NCI-H446 (cell line): ENCODE data around the gene DNAJB9.
"Not testable (repeated sequence)": the region's sequence is repeated elsewhere in the genome, so short reads cannot be mapped to it uniquely, and the experiment has no call there.

Experiments
- DNase-seq, 2 experiments: peaks; one replicate each; lab custom pipeline; 2025; lab: John Stamatoyannopoulos, UW

Gene DNAJB9

DNA sequence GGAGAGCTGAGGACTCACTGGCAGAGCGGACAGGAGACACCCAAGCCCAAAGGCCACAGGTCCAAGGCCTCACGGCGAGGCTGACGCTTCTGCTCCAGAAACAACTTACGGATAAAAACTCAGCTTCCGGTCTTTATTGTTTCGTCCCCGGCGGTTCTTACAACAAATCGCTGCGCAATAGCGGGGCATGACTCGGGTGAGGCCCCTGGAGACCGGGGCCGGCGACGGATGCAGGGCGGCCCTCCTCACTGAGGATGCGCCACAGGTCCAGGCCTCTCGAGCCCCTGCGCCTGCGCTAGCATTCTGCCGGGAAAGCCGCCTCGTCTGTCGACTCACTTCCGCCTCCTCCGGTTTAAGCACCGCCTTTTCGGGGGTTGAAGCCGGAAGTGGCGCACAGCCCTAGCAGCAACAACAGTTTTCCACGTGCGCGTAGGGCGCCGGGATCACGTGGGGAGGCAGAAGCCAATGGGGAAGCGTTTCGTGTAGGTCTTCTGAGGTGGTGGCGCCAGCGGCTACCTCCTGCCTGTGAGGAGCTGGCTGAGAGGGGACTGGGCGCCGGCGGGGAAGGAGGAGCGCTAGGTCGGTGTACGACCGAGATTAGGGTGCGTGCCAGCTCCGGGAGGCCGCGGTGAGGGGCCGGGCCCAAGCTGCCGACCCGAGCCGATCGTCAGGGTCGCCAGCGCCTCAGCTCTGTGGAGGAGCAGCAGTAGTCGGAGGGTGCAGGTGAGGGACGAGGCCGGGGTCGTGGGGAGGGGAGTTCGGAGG, at the start of gene DNAJB9, which contains the start of gene THAP5:
Gene DNAJB9, plus strand, starts transcription at position 494 of the 765 bp plus-strand sequence. CDS start 1,853 bp downstream, outside the sequence.
Gene THAP5, minus strand, starts transcription at position 326 of the 765 bp plus-strand sequence. Its CDS starts 137 bp downstream, at position 189.
- DNase-seq, result peak; percentile 97 to 98

DNA sequence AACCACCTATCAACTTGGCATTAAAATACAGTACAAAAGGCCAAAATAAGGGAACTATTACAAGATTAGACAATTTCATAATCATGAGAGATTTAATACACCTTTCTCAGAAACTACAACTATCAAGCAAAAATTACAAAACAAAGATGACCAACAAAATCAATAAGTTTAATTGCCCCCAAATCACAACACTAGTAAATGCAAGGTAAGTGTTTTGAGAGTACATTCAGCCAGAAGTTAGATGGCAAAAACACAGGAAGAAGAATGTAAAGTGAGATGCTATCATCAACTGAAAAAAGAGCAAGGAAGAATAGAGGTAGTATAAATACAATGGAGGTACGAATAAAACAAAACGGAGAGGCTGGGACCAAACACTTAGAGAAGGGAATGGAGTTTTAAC, 46.9 kb upstream of the DNAJB9 start:
- no peak for DNase-seq

- peak in 1 of 2 experiments; percentile 82 for DNase-seq
Measured at GRCh38 chr7:108525327-108525984, 44.2 kb upstream of the DNAJB9 start.

DNA sequence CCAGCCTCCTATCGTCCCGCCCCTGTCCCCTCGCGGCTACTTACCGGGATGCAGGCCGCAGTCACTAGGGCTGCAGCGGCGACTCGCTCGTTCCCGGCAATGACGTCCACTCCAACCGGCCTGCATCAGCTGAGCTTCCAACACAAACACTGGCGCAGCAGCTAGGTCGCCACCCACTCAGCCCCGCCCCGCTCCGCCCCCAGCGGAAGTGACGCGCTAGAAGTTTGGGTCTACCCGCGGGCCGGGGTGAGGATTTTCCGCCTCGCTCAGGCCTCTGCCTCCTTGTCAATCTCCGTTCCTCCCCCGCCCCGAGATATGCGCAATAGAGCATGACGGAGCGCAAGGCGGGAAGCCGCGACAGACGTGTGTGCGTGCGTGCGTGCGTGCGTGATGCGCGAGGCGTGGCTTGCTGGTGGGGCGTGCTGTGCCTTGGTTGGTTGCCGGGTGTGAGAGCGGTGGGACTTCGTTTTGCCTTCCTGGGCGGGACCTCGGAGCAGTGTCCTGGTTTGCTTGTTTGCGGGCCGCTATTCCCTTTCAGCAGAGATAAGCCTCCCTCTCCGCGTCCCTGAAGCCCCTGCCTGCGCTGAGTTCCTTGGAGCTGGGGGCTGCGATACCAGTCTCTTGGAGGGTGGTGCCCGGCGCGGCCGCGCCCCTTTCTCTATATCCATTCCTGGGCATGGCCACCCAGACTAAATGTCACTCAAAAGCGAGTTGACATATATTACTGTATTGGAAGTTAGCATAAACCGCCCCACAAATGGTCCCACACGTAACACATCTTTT, 43.5 kb upstream of the DNAJB9 start, which contains the start of gene PNPLA8:
Gene PNPLA8, minus strand, starts transcription at position 151 of the 783 bp plus-strand sequence. CDS start 10,644 bp downstream, outside the sequence.
- DNase-seq, result peak; percentile 94 to 98

DNA sequence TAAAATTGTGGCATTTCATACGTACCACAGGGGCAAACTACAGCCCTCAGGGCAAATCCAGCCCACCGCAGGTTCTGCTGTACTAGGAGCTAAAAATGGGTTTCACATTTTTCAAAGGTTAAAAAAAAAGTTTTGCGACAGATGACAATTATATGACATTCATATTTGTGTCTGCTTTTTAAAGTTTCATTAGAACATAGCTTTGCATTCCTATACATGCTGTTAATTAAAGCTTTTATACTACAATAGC, 43.0 kb upstream of the DNAJB9 start:
- no peak for DNase-seq

DNA sequence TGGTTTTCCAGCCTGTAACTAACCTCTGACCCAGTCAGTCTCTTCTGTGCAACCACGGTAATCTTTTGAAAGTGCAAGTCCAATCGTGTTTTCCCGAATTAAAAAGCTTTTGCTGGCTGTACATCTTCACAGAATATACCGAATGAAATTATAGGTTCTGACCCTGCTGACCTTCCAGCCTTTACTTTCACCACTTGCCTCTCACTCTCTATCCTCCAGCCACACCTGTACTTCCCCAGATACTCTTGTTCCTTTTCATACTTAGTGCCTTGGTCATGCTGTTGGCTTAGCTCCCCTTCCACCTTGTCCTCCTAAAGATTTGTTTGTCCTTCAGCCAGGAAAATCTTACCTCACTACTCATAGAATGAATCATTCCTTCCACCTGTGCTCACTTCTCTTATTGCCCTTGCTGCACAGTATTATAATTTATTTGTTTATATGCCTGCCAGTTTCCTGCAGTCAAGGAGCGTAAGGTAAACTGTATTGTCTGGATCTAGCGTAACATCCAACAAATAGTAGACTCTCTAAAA, 41.4 kb upstream of the DNAJB9 start:
- no peak for DNase-seq

- DNase-seq, result no peak
Measured at GRCh38 chr7:108529341-108529740, 40.3 kb upstream of the DNAJB9 start.

- DNase-seq, result no peak
Measured at GRCh38 chr7:108533712-108534111, 36.0 kb upstream of the DNAJB9 start.

DNA sequence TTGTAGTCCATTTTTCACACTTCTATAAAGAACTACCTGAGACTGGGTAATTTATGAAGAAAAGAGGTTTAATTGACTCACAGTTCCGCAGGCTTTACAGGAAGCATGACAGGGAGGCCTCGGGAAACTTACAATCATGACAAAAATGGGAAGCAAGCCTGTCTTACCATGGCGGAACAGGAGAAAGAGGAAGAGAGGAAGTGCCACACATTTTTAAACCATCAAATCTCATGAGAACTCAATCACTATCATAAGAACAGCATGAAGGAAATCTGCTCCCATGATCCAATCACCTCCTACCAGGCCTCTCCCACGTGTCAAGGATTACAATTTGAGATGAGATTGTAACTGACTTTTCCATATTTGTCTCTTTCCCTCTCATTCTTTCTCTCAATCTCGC, 34.4 kb upstream of the DNAJB9 start:
- DNase-seq, result no peak

GRCh38 chr7:108535744-108536143, 33.9 kb upstream of the DNAJB9 start:
- no peak for DNase-seq

GRCh38 chr7:108537229-108537628, 32.4 kb upstream of the DNAJB9 start:
- DNase-seq, result no peak

DNA sequence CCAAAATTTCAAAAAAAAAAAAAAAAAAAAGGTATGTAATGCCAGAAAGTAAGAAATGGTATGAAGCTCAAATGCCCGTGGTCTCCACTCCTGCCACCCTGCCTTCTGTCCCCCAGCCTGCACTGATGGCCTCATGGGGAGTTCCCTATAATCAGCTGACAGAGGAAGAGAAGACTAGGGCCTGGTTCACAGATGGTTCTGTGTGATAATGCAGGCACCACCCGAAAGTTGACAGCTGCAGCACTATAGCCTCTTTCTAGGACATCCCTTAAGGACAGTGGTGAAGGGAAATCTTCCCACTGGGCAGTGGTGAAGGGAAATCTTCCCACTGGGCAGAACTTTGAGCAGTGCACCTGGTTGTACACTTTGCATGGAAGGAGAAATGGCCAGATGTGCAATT, 31.4 kb upstream of the DNAJB9 start:
- DNase-seq, result not testable (repeated sequence)

DNA sequence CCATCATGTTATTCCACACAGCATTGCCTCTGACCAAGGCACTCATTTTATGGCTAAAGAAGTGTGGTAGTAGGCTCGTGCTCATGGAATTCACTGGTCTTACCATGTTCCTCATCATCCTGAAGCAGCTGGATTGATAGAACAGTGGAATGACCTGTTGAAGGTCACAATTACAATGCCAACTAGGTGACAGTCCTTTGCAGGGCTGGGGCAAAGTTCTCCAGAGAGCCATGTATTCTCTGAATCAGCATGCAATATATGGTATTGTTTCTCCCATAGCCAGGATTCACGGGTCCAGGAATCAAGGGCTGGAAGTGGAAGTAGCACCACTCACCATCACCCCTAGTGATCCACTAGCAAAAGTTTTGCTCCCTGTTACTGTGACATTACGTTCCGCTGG, 31.0 kb upstream of the DNAJB9 start:
- not testable (repeated sequence) for DNase-seq

DNA sequence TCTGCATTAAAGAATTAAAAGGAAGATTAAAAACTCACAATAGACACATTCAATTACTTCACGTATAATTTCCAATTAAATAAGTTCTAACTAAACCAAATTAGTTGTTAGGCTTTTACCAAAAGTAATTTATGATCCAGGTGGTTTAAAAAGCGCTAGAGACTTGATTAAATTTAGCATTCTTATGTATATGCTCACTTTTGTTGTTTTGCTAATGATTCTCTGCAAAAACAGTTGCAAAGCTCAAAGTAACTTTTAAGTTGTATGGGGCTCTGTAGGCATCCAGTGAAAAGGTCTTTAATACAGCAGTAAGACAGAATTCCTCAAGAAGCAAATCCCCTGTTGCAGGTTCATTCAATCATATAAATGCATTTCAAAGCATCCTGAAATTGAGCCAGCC, 28.2 kb upstream of the DNAJB9 start:
- DNase-seq, result no peak

DNA sequence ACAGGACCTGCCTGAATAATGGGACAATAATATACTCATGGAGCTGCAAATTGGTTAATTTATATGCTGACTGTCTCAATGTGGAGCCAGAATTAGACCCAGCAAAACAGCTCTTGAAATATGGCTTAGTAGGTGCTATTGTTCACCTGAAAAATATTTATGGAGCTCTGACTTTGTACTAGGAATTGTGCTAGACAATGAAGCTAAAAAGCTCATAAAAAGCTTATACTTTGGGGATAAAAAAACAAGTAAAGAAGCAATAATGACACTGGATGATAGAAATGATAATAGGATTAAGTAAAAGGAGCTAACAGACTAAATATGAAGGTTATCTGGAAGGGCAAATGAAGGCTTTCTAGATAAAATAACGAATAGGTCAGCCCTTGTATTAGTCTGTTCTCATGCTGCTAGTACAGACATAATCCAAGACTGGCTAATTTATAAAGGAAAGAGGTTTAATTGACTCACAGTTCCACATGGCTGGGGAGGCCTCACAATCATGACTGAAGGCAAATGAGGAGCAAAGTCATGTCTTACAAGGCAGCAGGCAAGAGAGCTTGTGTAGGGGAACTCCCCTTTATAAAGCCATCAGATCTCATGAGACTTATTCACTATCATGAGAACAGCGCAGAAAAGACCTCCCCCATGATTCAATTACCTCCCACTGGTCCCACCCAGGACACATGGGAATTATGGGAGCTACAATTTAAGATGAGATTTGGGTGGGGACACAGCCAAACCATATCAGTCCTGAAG, 21.4 kb upstream of the DNAJB9 start:
- DNase-seq, result not testable (repeated sequence)

GRCh38 chr7:108556665-108557064, 13.0 kb upstream of the DNAJB9 start:
- not testable (repeated sequence) for DNase-seq

GRCh38 chr7:108557191-108557590, 12.5 kb upstream of the DNAJB9 start:
- DNase-seq, result no peak

DNA sequence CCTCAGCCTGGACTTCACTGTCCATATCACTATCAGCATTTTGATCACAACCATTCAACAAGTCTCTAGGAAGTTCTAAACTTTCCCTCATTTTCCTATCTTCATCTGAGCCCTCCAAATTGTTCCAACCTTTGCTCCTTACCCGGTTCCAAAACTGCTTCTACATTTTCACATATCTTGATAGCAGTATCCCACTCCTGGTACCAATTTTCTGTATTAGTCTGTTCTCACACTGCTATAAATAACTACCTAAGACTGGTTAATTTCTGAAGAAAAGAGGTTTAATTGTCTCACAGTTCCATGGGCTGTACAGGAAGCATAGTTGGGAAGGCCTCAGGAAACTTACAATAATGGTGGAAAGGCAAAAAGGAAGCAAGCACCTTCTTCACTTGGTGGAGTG, 12.1 kb upstream of the DNAJB9 start:
- no peak for DNase-seq

DNA sequence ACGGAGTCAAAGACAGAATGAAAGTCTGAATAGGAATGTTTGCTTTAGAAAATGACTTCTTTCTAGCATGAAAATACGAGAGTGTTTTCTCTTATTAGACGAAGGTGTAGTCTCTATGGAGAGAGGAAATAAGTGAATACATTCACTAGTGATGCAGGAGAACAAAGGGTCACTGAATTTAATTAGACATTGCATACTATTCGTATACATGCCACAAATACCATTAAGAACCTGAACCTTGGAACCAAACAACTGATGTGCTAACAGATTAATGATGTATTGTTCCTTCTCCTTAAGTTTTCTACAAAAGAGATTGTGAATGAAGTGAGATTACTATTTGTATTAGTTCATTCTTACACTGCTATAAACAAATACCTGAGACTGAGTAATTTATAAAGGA, 10.4 kb upstream of the DNAJB9 start:
- DNase-seq, result no peak

DNA sequence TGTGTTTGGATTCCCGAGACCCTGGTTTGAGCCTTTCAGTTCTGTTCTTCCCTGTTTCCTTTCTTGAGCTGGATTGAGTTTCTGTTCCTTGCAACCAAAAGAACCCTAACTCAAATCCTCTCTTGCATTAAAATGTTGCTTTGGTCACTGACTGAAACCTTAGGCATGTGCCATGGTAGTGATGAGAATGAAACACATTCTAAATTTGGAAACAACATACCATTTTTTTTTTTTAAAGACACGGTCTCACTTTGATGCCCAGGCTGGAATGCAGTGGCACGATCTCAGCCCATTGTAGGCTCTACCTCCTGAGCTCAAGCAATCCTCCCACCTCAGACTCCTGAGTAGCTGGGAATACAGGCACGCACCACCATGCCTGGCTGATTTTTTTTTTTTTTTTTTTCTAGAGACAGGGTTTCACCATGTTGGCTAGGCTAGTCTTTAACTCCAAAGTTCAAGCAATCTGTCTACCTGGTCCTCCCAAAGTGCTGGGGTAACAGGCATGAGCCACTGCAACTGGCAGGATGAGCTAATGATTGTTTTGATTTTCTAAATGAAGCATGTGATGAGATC, 8.5 kb upstream of the DNAJB9 start:
- DNase-seq, result no peak

- DNase-seq, result no peak
Measured at GRCh38 chr7:108565987-108566386, 3.7 kb upstream of the DNAJB9 start.
